HL-60 (cell line): Measurements from ENCODE around the gene JMJD1C.

Experiments used
- DNase-seq, 2 experiments: peaks; one replicate each; pipeline ENCODE4 v3.0.0-alpha.2; 2010 to 2020; ENCODE audit warnings: low read depth in 1 of 2, low spot score in 1 of 2
- H3K27ac ChIP-seq: fragments of 250-450 bp; sonication (Bioruptor Pico); replicated peaks from 2 replicates; pipeline ENCODE4 v1.5.1; 2020; ENCODE audit warnings: mild to moderate bottlenecking, moderate library complexity
- H3K27me3 ChIP-seq: fragments of 250-450 bp; sonication (Bioruptor Pico); 2 replicates; pipeline ENCODE4 v1.5.1; 2021; ENCODE audit warnings: mild to moderate bottlenecking, moderate library complexity; ENCODE audit not compliant: insufficient read depth, poor library complexity, severe bottlenecking
- H3K4me3 ChIP-seq: replicated peaks from 2 replicates; pipeline ENCODE4 v1.5.1; 2011; ENCODE audit warnings: mild to moderate bottlenecking, control low read depth, low read length; ENCODE audit not compliant: insufficient read depth
- GABPA ChIP-seq: IDR thresholded peaks from 2 replicates; pipeline ENCODE4 v1.6.1; 2012; ENCODE audit warnings: low read depth
- POLR2AphosphoS5 ChIP-seq: IDR thresholded peaks from 2 replicates; pipeline ENCODE4 v1.6.1; 2012; ENCODE audit warnings: low read depth
- SPI1 ChIP-seq: IDR thresholded peaks from 2 replicates; pipeline ENCODE4 v1.6.1; 2012; ENCODE audit warnings: low read depth, mild to moderate bottlenecking, borderline replicate concordance
- TF ChIP-seq, protein P1 (sequence below): IDR thresholded peaks from one replicate; pipeline ENCODE4 v1.5.1; 2011; ENCODE audit warnings: low read length, control low read depth, inconsistent platforms; ENCODE audit not compliant: insufficient read depth
- TF ChIP-seq, protein P2 (sequence below): IDR thresholded peaks from 2 replicates; pipeline ENCODE4 v1.6.1; 2012; ENCODE audit warnings: low read depth; ENCODE audit not compliant: insufficient replicate concordance

The JMJD1C gene

DNA sequence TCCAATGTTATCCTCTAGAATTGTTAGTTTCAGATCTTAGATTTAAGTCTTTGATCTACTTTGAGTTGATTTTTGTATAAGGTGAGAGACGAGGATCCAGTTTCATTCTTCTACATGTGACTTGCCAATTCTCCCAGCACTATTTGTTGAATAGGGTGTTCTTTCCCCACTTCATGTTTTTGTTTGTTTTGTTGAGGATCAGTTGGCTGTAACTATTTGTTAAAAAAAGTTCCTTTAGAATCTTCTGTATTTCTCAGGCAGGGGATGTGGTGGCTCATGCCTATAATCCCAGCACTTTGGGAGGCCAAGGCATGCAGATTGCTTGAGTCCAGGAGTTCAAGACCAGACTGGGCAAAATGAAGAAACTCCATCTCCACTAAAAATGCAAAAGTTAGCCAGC lies 151.8 kb downstream of the JMJD1C start:
- no peak for DNase-seq
- TF ChIP-seq, protein P1, sequence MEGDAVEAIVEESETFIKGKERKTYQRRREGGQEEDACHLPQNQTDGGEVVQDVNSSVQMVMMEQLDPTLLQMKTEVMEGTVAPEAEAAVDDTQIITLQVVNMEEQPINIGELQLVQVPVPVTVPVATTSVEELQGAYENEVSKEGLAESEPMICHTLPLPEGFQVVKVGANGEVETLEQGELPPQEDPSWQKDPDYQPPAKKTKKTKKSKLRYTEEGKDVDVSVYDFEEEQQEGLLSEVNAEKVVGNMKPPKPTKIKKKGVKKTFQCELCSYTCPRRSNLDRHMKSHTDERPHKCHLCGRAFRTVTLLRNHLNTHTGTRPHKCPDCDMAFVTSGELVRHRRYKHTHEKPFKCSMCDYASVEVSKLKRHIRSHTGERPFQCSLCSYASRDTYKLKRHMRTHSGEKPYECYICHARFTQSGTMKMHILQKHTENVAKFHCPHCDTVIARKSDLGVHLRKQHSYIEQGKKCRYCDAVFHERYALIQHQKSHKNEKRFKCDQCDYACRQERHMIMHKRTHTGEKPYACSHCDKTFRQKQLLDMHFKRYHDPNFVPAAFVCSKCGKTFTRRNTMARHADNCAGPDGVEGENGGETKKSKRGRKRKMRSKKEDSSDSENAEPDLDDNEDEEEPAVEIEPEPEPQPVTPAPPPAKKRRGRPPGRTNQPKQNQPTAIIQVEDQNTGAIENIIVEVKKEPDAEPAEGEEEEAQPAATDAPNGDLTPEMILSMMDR, result no peak
- TF ChIP-seq POLR2AphosphoS5 (no peak), SPI1 (no peak), GABPA (no peak)
- TF ChIP-seq, protein P2, sequence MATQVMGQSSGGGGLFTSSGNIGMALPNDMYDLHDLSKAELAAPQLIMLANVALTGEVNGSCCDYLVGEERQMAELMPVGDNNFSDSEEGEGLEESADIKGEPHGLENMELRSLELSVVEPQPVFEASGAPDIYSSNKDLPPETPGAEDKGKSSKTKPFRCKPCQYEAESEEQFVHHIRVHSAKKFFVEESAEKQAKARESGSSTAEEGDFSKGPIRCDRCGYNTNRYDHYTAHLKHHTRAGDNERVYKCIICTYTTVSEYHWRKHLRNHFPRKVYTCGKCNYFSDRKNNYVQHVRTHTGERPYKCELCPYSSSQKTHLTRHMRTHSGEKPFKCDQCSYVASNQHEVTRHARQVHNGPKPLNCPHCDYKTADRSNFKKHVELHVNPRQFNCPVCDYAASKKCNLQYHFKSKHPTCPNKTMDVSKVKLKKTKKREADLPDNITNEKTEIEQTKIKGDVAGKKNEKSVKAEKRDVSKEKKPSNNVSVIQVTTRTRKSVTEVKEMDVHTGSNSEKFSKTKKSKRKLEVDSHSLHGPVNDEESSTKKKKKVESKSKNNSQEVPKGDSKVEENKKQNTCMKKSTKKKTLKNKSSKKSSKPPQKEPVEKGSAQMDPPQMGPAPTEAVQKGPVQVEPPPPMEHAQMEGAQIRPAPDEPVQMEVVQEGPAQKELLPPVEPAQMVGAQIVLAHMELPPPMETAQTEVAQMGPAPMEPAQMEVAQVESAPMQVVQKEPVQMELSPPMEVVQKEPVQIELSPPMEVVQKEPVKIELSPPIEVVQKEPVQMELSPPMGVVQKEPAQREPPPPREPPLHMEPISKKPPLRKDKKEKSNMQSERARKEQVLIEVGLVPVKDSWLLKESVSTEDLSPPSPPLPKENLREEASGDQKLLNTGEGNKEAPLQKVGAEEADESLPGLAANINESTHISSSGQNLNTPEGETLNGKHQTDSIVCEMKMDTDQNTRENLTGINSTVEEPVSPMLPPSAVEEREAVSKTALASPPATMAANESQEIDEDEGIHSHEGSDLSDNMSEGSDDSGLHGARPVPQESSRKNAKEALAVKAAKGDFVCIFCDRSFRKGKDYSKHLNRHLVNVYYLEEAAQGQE, result no peak
- no peak overlapping the region for H3K4me3 ChIP-seq
- no peaks in the 10 kb centered on the region for H3K27me3 ChIP-seq
- no peak overlapping the region for H3K27ac ChIP-seq

DNA sequence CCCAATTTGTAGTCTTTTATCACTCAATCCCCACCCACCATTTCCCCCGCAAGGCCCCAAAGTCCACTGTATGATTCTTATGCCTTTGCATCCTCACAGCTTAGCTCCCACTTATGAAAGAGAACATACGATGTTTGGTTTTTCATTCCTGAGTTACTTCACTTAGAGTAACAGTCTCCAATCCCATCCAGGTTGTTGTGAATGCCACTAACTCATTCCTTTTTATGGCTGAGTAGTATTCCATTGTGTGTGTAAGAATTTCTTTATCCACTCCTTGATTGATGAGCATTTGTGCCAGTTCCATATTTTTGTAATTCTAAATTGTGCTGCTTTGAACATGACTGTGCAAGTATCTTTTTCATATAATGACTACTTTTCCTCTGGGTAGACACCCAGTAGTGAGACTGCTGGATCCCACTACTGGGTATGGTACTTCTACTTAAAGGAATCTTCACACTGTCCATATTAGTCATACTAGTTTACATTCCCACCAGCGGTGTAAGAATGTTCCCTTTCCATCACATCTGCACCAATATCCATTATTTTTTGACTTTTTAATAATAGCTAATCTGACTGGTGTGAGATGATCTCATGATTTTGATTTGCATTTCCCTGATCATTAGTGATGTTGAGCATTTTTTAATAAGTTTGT lies 152.6 kb downstream of the JMJD1C start:
- no peak overlapping the region for H3K4me3 ChIP-seq
- no peak for DNase-seq
- H3K27ac ChIP-seq, result no peak overlapping the region
- no peak for TF ChIP-seq GABPA
- TF ChIP-seq SPI1, result no peak
- TF ChIP-seq POLR2AphosphoS5, result no peak
- TF ChIP-seq, protein P2, result no peak
- TF ChIP-seq, protein P1, result no peak
- no peaks in the 10 kb centered on the region for H3K27me3 ChIP-seq

DNA sequence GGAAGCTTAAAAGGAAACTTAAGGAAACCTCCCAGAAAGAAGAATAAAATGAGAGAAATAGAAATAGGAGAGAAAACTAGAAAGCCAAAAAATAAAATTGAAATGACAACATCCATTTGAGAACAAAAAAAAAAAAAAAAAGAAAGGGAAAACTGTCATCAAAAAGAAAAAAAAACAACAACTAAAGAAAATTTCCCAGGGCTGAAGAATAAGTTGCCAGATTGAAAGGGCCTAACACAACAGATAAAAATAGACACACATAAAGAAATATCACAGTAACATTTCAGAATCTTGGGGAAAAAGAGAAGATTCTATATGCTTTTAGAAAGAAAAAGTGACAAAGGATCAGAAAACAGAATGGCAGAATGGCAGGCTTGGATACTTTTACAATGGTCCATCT lies 157.1 kb downstream of the JMJD1C start:
- Histone ChIP-seq H3K27ac (no peak overlapping the region), H3K4me3 (no peak overlapping the region), H3K27me3 (no peaks in the 10 kb centered on the region)
- DNase-seq, result no peak
- TF ChIP-seq, protein P1, result no peak
- no peak for TF ChIP-seq POLR2AphosphoS5
- TF ChIP-seq, protein P2, result no peak
- no peak for TF ChIP-seq GABPA
- no peak for TF ChIP-seq SPI1
